ENCODE measurements around the gene PAPOLA.
"Not testable (repeated sequence)": the region's sequence is repeated elsewhere in the genome, so short reads cannot be mapped to it uniquely, and the experiment has no call there.

PAPOLA gene

DNA sequence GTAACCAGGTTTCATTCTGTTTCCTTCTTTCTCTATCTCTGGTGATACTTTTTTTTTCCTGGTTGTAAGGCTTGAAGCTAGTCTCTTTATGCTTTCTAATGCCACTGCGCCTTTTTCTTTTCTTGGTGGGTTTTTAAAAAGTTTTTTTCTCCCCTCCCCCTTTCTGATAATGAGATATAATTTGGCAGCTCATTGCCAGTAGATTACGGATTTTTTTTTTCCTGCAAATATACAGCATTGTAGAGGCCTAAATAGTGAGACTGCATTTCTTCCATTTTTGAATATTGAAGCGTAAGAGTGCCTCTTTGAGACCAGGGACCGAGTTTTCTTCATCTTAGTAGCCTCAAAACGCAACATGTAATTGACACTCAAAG lies 1.1 kb downstream of the PAPOLA start:
- peak; percentile 43 for DNase-seq

DNA sequence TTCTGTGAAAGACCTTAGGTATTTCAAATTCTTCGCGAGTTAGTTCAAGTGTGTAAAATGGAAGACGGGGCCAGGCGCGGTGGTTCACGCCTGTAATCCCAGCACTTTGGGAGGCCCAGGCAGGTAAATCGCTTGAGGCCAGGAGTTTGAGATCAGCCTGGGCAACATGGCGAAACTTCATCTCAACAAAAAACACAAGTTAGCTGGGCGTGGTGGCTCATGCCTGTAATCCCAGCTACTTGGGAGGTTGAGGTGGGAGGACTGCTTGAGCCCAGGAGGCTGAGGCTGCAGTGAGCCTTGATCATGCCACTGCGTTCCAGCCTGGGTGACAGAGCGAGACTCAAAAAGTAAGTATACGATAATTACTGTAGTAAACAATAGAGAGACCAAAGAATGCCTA lies 2.2 kb downstream of the PAPOLA start:
- not testable (repeated sequence) for DNase-seq

GRCh38 chr14:96507723-96508122 lies 5.5 kb downstream of the PAPOLA start:
- DNase-seq = no peak

DNA sequence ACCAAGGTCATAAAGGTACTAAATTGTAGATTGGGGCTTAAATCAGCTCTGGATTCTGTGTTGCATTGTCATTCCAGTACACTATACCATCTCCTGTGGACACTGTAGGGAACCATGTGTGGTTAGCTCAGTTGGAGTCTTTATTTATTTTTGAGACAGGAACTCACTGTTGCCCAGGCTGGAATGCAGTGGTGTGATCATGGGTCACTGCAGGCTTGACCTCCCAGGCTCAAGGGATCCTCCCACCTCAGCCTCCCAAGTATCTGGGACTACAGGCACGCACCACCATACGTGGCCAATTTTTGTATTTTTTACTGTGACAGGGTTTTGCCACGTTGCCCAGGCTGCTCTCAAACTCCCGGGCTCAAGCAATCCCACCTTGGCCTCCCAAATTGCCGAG lies 6.7 kb downstream of the PAPOLA start:
- no peak for DNase-seq

- DNase-seq = no peak
Observed at GRCh38 chr14:96509457-96510090, 7.4 kb downstream of the PAPOLA start.

- no peak for DNase-seq
Observed at GRCh38 chr14:96511146-96511545, 9.0 kb downstream of the PAPOLA start.

GRCh38 chr14:96511667-96512066 lies 9.5 kb downstream of the PAPOLA start:
- DNase-seq = no peak

- no peak for DNase-seq
Observed at GRCh38 chr14:96512122-96512521, 9.9 kb downstream of the PAPOLA start.

DNA sequence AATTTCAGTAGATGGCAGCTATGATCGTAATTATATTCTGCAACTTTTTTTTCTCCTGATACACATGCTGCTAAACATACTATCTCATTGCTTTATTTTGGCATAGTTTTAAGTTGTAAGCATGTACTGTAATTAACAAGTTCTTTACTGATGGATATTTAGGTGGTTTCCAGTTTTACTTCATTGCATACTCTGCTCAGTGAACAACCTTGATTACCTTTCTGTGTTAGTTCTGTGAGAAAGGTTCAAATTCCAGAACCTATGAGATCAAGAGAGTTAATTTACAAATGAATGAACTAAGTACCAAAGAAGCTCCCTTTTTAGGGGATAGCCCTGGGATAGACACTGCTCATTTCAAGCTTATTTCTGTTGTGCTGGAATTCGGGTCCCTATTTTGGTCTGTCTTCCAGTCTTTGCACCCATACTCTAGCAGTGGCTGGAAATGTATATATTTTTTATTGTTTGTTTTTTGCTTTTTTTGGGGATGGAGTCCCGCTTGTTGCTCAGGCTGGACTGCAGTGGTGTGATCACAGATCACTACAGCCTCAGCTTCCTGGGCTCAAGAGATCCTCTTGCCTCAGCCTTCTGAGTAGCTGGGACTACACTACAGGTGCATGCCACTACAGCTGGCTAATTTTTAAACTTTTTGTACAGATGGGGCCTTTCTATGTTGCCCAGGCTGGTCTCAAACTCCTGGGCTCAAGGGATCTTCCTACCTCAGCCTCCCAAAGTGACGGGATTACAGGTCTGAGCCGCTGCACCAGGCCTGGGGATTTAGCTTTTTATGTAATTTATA lies 10.6 kb downstream of the PAPOLA start:
- DNase-seq = no peak

DNA sequence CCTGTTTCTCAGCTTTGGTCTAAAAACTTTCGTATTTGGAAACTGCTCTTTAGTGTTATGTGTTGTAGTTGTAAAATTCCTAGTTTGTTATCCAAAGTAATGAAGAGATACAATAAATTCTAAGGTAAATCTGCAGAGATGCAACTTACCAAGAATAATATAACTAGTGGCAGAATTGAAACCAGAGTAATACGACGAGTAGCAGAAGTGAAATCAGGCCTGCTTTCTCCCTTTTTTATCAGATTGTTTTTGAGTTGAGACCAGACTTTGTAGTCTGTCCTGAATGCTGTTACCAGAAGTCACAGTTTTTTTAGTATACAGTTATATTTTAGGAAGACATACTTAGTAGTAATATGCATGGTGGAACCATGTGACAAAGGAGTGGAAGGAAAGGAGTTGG lies 12.5 kb downstream of the PAPOLA start:
- no peak for DNase-seq

GRCh38 chr14:96515731-96516130 lies 13.5 kb downstream of the PAPOLA start:
- DNase-seq = no peak

GRCh38 chr14:96516351-96516750 lies 14.2 kb downstream of the PAPOLA start:
- no peak for DNase-seq

DNA sequence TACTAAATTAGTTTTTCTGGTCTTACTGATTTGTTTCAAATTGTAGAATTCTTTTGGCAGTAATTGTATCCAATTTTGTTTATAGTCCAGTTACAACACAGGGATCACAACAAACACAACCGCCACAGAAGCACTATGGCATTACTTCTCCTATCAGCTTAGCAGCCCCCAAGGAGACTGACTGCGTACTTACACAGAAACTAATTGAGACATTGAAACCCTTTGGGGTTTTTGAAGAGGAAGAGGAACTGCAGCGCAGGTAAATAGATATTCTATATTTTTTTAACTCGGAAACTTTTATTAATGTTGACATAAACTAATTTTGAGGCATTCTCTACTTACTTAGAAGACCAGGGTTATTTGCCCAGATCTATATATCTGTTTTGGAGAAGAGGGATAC lies 17.8 kb downstream of the PAPOLA start:
- DNase-seq = no peak

- DNase-seq = no peak
Observed at GRCh38 chr14:96525452-96525851, 23.3 kb downstream of the PAPOLA start.

GRCh38 chr14:96532632-96533031 lies 30.4 kb downstream of the PAPOLA start:
- DNase-seq = no peak

DNA sequence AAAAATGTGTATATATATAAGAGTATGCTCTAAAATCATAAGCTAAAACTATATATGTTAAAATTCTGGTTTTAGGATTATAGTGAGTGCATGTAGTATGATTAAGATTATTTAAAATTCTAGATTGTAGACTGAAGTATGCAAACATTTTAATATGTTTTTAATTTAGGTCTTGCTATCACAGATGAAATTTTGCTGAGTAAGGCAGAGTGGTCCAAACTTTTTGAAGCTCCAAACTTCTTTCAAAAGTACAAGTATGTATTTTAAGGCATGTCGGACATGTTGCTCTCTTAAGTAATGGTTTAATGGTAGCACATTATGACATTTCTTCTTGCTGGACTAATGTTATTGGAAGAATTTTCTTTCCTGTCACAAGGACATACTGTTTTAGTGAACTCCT lies 34.6 kb downstream of the PAPOLA start:
- no peak for DNase-seq

GRCh38 chr14:96538097-96538989 lies 36.2 kb downstream of the PAPOLA start:
- DNase-seq = no peak

- DNase-seq = no peak
Observed at GRCh38 chr14:96538990-96539317, 36.8 kb downstream of the PAPOLA start.

DNA sequence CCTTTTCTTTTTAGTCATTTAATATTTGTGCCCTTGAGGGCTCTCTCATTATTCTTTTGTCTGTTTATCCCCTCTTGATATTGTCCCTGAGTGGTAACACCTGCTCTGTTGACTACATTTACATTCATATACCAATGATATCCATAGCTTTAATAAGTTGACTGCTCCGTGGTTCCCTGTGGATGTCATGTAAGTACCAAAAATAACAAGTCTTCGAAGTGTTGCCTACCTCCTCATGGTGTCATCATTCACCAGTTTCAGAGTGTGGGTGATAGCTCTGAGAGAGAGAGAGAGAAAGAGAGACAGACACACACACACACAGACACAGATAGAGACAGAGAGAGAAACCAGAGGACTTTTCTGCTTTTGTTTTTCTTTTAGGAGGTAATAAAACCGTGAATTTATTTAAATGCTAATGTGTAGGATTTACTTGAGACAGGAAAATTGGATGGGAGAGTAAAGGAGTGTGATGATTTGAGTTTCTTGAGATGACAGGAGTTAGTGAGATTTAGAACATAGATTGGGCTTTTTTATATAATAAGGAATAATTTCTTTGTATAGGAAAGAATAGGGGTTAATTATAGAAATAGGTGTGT lies 52.2 kb downstream of the PAPOLA start:
- DNase-seq = no peak

GRCh38 chr14:96559571-96559970 lies 57.4 kb downstream of the PAPOLA start:
- DNase-seq = peak; percentile 73

DNA sequence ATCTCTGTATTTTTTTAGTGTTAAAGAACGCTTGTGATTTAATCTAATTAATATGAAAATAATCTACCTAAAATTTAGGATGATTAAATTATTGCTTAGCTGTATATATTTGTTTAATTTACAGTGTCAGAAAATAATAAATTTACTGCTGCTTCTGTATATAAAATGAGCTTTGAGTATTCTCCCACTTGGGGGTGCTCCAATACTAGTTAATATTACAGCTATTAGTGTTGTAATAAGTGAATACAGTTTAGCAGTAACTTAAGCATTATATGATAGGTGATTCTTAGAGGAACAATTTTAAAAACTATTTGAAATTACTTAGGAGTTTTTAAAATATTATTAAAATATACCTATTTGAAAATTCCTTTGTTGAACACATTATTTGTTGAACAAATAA lies 62.2 kb downstream of the PAPOLA start:
- DNase-seq = peak; percentile 35

GRCh38 chr14:96565811-96566210 lies 63.6 kb downstream of the PAPOLA start:
- DNase-seq = no peak

GRCh38 chr14:96567289-96567899 lies 65.2 kb downstream of the PAPOLA start:
- DNase-seq = peak; percentile 76
